ENCODE results near the gene FAM89B.

The FAM89B gene

GRCh38 chr11:65574811-65575567 is 2.7 kb downstream of the FAM89B start:
- DNase-seq (ENCODE audit: low read depth): no peak
- TF ChIP-seq, protein P1, sequence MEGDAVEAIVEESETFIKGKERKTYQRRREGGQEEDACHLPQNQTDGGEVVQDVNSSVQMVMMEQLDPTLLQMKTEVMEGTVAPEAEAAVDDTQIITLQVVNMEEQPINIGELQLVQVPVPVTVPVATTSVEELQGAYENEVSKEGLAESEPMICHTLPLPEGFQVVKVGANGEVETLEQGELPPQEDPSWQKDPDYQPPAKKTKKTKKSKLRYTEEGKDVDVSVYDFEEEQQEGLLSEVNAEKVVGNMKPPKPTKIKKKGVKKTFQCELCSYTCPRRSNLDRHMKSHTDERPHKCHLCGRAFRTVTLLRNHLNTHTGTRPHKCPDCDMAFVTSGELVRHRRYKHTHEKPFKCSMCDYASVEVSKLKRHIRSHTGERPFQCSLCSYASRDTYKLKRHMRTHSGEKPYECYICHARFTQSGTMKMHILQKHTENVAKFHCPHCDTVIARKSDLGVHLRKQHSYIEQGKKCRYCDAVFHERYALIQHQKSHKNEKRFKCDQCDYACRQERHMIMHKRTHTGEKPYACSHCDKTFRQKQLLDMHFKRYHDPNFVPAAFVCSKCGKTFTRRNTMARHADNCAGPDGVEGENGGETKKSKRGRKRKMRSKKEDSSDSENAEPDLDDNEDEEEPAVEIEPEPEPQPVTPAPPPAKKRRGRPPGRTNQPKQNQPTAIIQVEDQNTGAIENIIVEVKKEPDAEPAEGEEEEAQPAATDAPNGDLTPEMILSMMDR (IDR thresholded peaks at IDR 0.05; ENCODE audit: control insufficient read depth, insufficient read depth, low read depth, low read length, missing control alignments): no peak
- H3K4me3 ChIP-seq (ENCODE audit: control insufficient read depth, low read depth, low read length): peak overlapping the region; percentile 86

DNA sequence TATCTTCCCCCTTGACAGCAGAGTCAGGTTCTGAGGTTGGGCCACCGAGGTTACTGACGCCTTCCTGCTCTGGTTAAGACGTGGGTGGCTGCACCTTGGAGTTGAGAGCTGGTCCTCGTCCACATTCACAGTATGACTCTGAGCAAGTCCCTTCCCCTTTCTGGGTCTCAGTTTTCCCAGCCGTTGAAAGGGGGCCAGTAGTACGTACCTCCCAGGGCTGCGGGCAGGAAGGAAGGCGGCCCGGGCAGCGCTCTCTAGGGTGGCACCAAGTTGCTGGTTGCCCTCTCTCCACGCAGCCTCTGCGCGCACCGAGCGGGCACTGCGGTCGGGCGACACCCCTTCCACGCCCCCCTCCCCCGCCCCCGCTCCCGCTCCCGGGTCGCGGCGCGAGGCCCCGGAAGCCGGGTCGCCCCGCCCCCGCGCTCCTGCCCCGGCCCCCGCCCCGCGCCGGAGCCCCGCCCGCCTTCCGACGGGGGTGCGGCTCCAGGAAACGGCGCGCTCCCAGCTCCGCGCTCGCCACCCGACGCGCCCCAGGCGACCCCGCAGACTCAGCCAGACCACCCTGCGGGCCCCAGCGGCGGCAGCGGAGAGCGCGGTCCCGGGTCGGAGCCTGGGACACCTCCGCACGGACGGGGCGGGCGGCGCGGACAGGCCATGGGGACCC is 3.4 kb downstream of the FAM89B start, which contains the start of gene EHBP1L1:
Gene EHBP1L1 (plus strand): TSS at position 486 of the 664 bp plus-strand sequence. CDS start 250 bp downstream, outside the sequence.
- peak within 1 kb of the TSS; percentile 86 for H3K4me3 ChIP-seq (ENCODE audit: control insufficient read depth, low read depth, low read length)
- DNase-seq (ENCODE audit: low read depth): no peak
- TF ChIP-seq, protein P1 (IDR thresholded peaks at IDR 0.05; ENCODE audit: control insufficient read depth, insufficient read depth, low read depth, low read length, missing control alignments): no peak

DNA sequence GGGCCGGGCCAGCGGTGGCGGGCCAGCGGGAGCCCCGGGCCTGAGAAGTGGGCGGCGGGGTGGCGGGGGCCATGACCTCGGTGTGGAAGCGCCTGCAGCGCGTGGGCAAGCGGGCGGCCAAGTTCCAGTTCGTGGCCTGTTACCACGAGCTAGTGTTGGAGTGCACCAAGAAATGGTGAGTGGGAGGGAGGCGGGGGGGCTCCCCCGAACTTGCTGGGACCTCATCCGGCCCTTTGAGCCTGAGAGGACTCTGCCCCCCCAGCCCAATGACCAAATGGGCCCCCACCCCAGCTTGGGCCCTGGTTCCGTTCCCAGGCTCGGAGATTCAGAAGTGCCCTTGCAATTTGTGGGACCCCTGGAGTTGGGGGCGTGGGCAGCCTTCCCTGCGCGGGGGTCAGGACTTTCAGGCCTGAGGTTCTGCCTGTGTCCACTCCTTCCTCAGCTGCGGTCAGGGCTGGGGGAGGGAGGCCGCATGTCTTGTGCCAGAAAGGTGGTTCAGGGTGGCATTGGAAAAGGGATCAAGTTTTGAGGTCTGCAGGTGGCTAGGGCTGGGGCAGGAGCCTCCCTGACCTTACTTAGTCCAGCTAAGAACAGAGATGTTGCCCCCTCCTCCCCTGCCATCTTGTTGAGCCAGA is 4.0 kb downstream of the FAM89B start:
- H3K4me3 ChIP-seq (ENCODE audit: control insufficient read depth, low read depth, low read length): peak overlapping the region; percentile 86
- TF ChIP-seq, protein P1 (IDR thresholded peaks at IDR 0.05; ENCODE audit: control insufficient read depth, insufficient read depth, low read depth, low read length, missing control alignments): no peak
- DNase-seq (ENCODE audit: low read depth): no peak

GRCh38 chr11:65576867-65577755 is 4.8 kb downstream of the FAM89B start:
- DNase-seq (ENCODE audit: low read depth): no peak
- H3K4me3 ChIP-seq (ENCODE audit: control insufficient read depth, low read depth, low read length): peak overlapping the region; percentile 86
- TF ChIP-seq, protein P1 (IDR thresholded peaks at IDR 0.05; ENCODE audit: control insufficient read depth, insufficient read depth, low read depth, low read length, missing control alignments): no peak

DNA sequence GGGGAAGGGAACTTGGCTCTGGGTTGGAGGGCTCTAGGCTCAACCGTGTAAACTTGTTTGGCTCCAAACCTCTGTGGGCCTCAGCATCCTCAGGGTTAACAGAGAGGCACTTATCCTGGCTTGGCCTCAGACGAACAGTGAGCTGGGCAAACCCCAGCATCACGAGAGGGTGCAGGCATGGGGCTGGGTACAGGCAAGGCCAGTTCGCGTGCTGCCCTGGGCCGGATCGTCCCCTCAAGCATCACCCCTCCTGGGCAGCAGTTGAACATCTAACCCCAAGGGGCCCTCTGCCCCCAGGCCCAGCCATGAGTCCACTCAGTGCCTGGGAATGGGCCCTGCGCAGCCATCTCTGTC is 5.4 kb downstream of the FAM89B start:
- TF ChIP-seq, protein P1 (IDR thresholded peaks at IDR 0.05; ENCODE audit: control insufficient read depth, insufficient read depth, low read depth, low read length, missing control alignments): no peak
- peak overlapping the region; percentile 86 for H3K4me3 ChIP-seq (ENCODE audit: control insufficient read depth, low read depth, low read length)
- DNase-seq (ENCODE audit: low read depth): no peak

- TF ChIP-seq, protein P1 (IDR thresholded peaks at IDR 0.05; ENCODE audit: control insufficient read depth, insufficient read depth, low read depth, low read length, missing control alignments): no peak
- DNase-seq (ENCODE audit: low read depth): no peak
- 0 out of 2 replicates have a peak overlapping the region, but pooled peaks have one; percentile 86 for H3K4me3 ChIP-seq (ENCODE audit: control insufficient read depth, low read depth, low read length)
Observed at GRCh38 chr11:65578134-65578533, 5.8 kb downstream of the FAM89B start.
